CD4-positive, alpha-beta T cell (primary cell): Measurements from ENCODE around the gene SLAMF9. TPM values are rescaled to one million over a fixed set of nuclear protein-coding genes. Genes with fewer than 3 reads are reported as not detected.

ENCODE experiments used
- ATAC-seq: fragments of 200-7000 bp; cut with Tn5 transposase; one replicate; pipeline ENCODE4 v1.10.0; 2022; ENCODE audit warnings: mild to moderate bottlenecking; ENCODE audit not compliant: poor library complexity
- CTCF ChIA-PET: fragments of 350-600 bp; sonication (Branson Sonifier 250); formaldehyde crosslinking; loops from one replicate; lab custom pipeline; 2021; ENCODE audit warnings: antibody characterized with exemption, inconsistent platforms; lab: Charles Lee
- POLR2A ChIA-PET: fragments of 350-600 bp; sonication (Branson Sonifier 250); formaldehyde crosslinking; loops from one replicate; lab custom pipeline; 2021; ENCODE audit warnings: antibody characterized with exemption, inconsistent platforms; lab: Charles Lee
- DNase-seq, 14 experiments: peaks; one replicate each; pipeline ENCODE4 v3.0.0-alpha.2; 2013 to 2020; ENCODE audit warnings: mixed read lengths in 2 of 14
- H3K27ac ChIP-seq, 2 donors: one replicate each; pipeline versions ENCODE4 v1.5.1 to v1.7.0; 2013; ENCODE audit warnings: low read length in 2 of 2, low read depth in 1 of 2, mild to moderate bottlenecking in 1 of 2
- H3K27me3 ChIP-seq, 2 experiments: 1 replicate in 1 of 2; 2 replicates in 1 of 2; pipeline versions ENCODE4 v1.6.1 to v1.7.0; 2013; ENCODE audit warnings: low read length in 2 of 2, control low read depth in 1 of 2, mild to moderate bottlenecking in 1 of 2, moderate library complexity in 1 of 2; ENCODE audit not compliant: insufficient read depth in 2 of 2, control insufficient read depth in 1 of 2
- H3K36me3 ChIP-seq: one replicate; pipeline ENCODE4 v1.6.1; 2013; ENCODE audit warnings: low read length, control low read depth; ENCODE audit not compliant: insufficient read depth
- H3K4me1 ChIP-seq: one replicate; pipeline ENCODE4 v1.6.1; 2013; ENCODE audit warnings: low read length, control low read depth; ENCODE audit not compliant: insufficient read depth
- H3K4me3 ChIP-seq: one replicate; pipeline ENCODE4 v1.5.1; 2013; ENCODE audit warnings: mild to moderate bottlenecking, low read length, moderate library complexity
- H3K9me3 ChIP-seq, 2 experiments: 1 replicate in 1 of 2; 2 replicates in 1 of 2; pipeline versions ENCODE4 v1.6.1 to v1.7.0; 2013; ENCODE audit warnings: low read length in 2 of 2, mild to moderate bottlenecking in 2 of 2, control low read depth in 1 of 2, moderate library complexity in 1 of 2; ENCODE audit not compliant: control insufficient read depth in 1 of 2, insufficient read depth in 1 of 2
- H3K27ac Mint-ChIP-seq: one replicate; pipeline ENCODE4 v1.8.0; 2020; ENCODE audit warnings: mixed read lengths
- H3K27me3 Mint-ChIP-seq: one replicate; pipeline ENCODE4 v1.8.0; 2021; ENCODE audit warnings: mixed read lengths
- H3K36me3 Mint-ChIP-seq: one replicate; pipeline ENCODE4 v1.8.0; 2021; ENCODE audit warnings: low read depth, mixed read lengths
- H3K4me1 Mint-ChIP-seq: one replicate; pipeline ENCODE4 v1.8.0; 2021; ENCODE audit warnings: low read depth, mixed read lengths
- H3K4me3 Mint-ChIP-seq: one replicate; pipeline ENCODE4 v1.8.0; 2020; ENCODE audit warnings: mild to moderate bottlenecking, mixed read lengths
- H3K9me3 Mint-ChIP-seq: one replicate; pipeline ENCODE4 v1.8.0; 2020; ENCODE audit warnings: mixed read lengths
- intact Hi-C, 2 experiments: fragments of 100-400 bp; cut with DNase I in 1 of 2; cut with micrococcal nuclease in 1 of 2; formaldehyde crosslinking; loops; one replicate each; pipeline versions ENCODE4 v1.15.1 to v1.9.0; 2023 to 2025; cut with DNase I, micrococcal nuclease
- total RNA-seq, 174 experiments: library from RNA in 2 of 174; stranded (reverse) in 2 of 174; gene quantifications; one replicate each; pipeline ENCODE4 v1.2.3 and lab custom pipeline; 2021 to 2026
- TF ChIP-seq, protein P1 (sequence below): fragments of 200-600 bp; IDR thresholded peaks from one replicate; pipeline ENCODE4 v1.8.0; 2022; ENCODE audit warnings: antibody characterized with exemption, mild to moderate bottlenecking

The SLAMF9 gene
- total RNA-seq, 2 experiments from 2014 or later, result not detected

DNA sequence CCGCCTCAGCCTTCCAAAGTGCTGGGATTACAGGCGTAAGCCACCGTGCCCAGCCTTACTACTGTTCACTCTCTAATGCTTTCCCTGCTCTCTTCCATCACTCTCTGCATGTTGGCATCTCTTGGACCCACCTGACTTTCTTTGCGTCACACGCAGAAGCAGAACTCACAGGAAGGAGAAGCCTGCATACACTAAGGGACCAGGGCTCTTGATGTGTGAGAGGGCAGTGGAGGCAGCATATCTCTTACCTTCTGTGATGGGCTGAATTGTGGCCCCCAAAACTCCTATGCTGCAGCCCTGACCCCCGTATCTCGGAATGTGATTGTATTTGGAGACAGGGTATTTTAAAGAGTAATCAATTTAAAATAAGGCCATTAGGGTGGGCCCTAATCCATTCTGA is 26.7 kb upstream of the SLAMF9 start:
- POLR2A ChIA-PET, result no interaction called here

DNA sequence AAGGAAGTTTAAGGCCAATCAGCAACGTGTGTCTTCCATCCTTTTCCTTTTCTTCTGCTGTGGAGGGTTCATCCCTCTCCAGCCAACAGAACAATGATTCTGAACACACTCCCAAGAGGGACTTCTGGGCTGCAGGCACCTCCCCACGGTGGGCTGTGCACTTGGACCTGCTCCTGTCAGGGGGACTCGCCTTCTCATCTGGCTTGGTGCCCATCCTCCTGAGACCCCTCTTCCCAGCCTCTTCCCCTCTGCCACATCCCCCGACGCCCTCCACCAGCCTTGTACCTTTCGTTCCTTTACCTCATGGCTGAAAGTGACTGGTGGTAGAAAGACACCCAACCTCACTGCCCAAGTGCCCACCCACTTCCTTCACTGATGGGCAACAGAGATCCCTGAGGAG is 26.0 kb upstream of the SLAMF9 start:
- Mint-ChIP-seq H3K4me3 (no peak overlapping the region), H3K4me1 (no peaks in the 10 kb centered on the region), H3K27ac (no peak overlapping the region), H3K36me3 (no peaks in the 10 kb centered on the region), H3K27me3 (peaks cover 53% of the 10 kb centered on the region), H3K9me3 (no peaks in the 10 kb centered on the region)
- Histone ChIP-seq H3K4me1 (no peaks in the 10 kb centered on the region), H3K36me3 (no peaks in the 10 kb centered on the region), H3K27me3 (peaks cover 17 to 20% of the 10 kb centered on the region in 2 experiments), H3K4me3 (no peak overlapping the region), H3K9me3 (no peaks in the 10 kb centered on the region), H3K27ac (no peak overlapping the region)
- ChIA-PET CTCF (no interaction called here), POLR2A (no interaction called here)
- TF ChIP-seq, protein P1, sequence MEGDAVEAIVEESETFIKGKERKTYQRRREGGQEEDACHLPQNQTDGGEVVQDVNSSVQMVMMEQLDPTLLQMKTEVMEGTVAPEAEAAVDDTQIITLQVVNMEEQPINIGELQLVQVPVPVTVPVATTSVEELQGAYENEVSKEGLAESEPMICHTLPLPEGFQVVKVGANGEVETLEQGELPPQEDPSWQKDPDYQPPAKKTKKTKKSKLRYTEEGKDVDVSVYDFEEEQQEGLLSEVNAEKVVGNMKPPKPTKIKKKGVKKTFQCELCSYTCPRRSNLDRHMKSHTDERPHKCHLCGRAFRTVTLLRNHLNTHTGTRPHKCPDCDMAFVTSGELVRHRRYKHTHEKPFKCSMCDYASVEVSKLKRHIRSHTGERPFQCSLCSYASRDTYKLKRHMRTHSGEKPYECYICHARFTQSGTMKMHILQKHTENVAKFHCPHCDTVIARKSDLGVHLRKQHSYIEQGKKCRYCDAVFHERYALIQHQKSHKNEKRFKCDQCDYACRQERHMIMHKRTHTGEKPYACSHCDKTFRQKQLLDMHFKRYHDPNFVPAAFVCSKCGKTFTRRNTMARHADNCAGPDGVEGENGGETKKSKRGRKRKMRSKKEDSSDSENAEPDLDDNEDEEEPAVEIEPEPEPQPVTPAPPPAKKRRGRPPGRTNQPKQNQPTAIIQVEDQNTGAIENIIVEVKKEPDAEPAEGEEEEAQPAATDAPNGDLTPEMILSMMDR, result no peak
- ATAC-seq (no peak), DNase-seq (no peak)
- intact Hi-C loops, result no loop called here

More for the DNA sequence above, 26.7 kb upstream of the SLAMF9 start:
- Mint-ChIP-seq H3K4me3 (no peak overlapping the region), H3K36me3 (no peaks in the 10 kb centered on the region), H3K4me1 (no peaks in the 10 kb centered on the region), H3K27me3 (peaks cover 60% of the 10 kb centered on the region), H3K27ac (no peak overlapping the region), H3K9me3 (no peaks in the 10 kb centered on the region)
- intact Hi-C loops, result no loop called here
- ATAC-seq (no peak), DNase-seq (no peak)
- no peaks in the 10 kb centered on the region for H3K4me1 ChIP-seq
- TF ChIP-seq, protein P1, result no peak
- H3K36me3 ChIP-seq, result no peaks in the 10 kb centered on the region
- H3K27ac ChIP-seq, result no peak overlapping the region
- H3K9me3 ChIP-seq, result no peaks in the 10 kb centered on the region
- no peak overlapping the region for H3K4me3 ChIP-seq
- CTCF ChIA-PET, result no interaction called here
- peaks cover 14 to 20% of the 10 kb centered on the region in 2 experiments for H3K27me3 ChIP-seq

DNA sequence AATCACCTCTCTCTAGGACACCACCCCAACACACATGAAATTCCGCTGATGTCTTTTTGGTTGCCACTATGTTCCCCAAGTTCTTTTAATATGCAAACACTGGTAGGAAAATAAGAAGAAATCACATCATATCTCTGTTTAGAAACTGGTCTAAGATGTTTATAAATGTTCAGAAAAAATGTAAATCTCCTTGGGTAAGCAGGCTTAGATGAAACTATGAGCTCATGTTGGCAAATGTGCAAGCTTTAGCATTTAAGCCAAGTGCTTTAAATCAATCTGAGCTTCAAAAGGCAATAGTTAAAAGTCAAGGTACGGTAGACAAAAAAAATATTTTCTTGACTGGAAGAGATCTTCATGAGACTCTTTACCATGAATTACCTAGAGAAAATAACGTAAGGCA is 25.2 kb upstream of the SLAMF9 start:
- no peaks in the 10 kb centered on the region for H3K9me3 Mint-ChIP-seq

More for the DNA sequence above, 25.2 kb upstream of the SLAMF9 start:
- H3K4me3 ChIP-seq, result no peak overlapping the region
- H3K27me3 ChIP-seq, result peaks cover 17 to 28% of the 10 kb centered on the region in 2 experiments
- ATAC-seq (no peak), DNase-seq (no peak)
- no peaks in the 10 kb centered on the region for H3K36me3 ChIP-seq
- no peak overlapping the region for H3K27ac ChIP-seq
- intact Hi-C loops, result no loop called here
- H3K4me3 Mint-ChIP-seq, result no peak overlapping the region
- H3K27me3 Mint-ChIP-seq, result peaks cover 48% of the 10 kb centered on the region
- no peaks in the 10 kb centered on the region for H3K4me1 Mint-ChIP-seq
- H3K9me3 ChIP-seq, result no peaks in the 10 kb centered on the region
- no peaks in the 10 kb centered on the region for H3K36me3 Mint-ChIP-seq
- no peaks in the 10 kb centered on the region for H3K4me1 ChIP-seq
- TF ChIP-seq, protein P1, result no peak
- ChIA-PET POLR2A (interaction anchor here (0.6 kb wide), 1 partner anchor 295 kb away, joined by 4 read pairs; no protein-coding TSS in a partner anchor), CTCF (no interaction called here)
- H3K27ac Mint-ChIP-seq, result no peak overlapping the region
